Loucy (cell line): ENCODE data around the gene RAB24.

ENCODE experiments used
- EZH2phosphoT487 ChIP-seq: fragments of 200-600 bp; IDR thresholded peaks from 2 replicates; pipeline ENCODE4 v1.6.1; 2018; ENCODE audit warnings: antibody characterized with exemption, mild to moderate bottlenecking, moderate library complexity, borderline replicate concordance
- TF ChIP-seq, protein P1 (sequence below): fragments of 200-600 bp; sonication (generic); conservative IDR thresholded peaks from 2 replicates; pipeline ENCODE4 v1.5.1; 2014; ENCODE audit warnings: mild to moderate bottlenecking, antibody characterized with exemption, low read length

DNA sequence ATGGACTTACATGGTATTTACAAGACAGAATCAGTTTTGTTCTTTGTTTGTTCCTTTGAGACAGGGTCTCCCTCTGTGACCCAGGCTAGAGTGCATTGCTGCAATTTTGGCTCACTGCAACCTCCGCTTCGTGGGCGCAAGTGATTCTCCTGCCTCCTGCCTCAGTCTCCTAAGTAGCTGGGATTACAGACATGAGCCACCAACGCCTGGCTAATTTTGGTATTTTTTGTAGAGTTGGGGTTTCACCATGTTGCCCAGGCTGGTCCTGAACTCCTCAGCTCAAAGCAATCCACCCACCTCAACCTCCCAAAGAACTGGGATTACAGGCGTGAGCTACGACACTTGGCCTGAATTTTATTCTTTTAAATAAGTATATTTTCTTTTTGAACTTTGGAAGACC is 27.6 kb downstream of the RAB24 start:
- TF ChIP-seq, protein P1, sequence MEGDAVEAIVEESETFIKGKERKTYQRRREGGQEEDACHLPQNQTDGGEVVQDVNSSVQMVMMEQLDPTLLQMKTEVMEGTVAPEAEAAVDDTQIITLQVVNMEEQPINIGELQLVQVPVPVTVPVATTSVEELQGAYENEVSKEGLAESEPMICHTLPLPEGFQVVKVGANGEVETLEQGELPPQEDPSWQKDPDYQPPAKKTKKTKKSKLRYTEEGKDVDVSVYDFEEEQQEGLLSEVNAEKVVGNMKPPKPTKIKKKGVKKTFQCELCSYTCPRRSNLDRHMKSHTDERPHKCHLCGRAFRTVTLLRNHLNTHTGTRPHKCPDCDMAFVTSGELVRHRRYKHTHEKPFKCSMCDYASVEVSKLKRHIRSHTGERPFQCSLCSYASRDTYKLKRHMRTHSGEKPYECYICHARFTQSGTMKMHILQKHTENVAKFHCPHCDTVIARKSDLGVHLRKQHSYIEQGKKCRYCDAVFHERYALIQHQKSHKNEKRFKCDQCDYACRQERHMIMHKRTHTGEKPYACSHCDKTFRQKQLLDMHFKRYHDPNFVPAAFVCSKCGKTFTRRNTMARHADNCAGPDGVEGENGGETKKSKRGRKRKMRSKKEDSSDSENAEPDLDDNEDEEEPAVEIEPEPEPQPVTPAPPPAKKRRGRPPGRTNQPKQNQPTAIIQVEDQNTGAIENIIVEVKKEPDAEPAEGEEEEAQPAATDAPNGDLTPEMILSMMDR = no peak
- no peak for TF ChIP-seq EZH2phosphoT487
